ENCODE data around the gene NDUFS3.

DNA sequence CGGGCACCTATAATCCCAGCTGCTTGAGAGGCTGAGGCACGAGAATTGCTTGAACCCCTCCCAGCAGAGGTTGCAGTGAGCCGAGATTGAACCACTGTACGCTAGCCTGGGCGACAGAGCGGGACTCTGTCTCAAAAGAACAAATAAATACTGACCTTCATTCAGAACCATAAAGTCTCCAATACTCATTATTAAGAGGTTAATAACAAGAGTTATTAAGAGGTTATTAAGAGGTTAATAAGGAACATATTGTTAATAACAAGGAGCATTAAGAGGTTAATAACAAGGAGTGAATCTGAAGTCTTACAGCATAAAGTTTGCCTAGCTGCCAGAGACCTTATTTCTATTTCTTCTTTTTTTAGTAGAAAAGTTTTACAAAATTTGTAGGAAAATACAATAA, 33.6 kb upstream of the NDUFS3 start:
- TF ChIP-seq, protein P1, sequence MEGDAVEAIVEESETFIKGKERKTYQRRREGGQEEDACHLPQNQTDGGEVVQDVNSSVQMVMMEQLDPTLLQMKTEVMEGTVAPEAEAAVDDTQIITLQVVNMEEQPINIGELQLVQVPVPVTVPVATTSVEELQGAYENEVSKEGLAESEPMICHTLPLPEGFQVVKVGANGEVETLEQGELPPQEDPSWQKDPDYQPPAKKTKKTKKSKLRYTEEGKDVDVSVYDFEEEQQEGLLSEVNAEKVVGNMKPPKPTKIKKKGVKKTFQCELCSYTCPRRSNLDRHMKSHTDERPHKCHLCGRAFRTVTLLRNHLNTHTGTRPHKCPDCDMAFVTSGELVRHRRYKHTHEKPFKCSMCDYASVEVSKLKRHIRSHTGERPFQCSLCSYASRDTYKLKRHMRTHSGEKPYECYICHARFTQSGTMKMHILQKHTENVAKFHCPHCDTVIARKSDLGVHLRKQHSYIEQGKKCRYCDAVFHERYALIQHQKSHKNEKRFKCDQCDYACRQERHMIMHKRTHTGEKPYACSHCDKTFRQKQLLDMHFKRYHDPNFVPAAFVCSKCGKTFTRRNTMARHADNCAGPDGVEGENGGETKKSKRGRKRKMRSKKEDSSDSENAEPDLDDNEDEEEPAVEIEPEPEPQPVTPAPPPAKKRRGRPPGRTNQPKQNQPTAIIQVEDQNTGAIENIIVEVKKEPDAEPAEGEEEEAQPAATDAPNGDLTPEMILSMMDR (IDR thresholded peaks at IDR 0.05): no peak
- TF ChIP-seq POLR2A (IDR thresholded peaks at IDR 0.05) (no peak), EP300 (IDR thresholded peaks at IDR 0.05) (no peak), POLR2AphosphoS5 (IDR thresholded peaks at IDR 0.05) (no peak)
